GM12865 (cell line): ENCODE data around the gene CERS6.

ENCODE experiments used
- DNase-seq: peaks from one replicate; pipeline ENCODE4 v3.0.0; 2010; ENCODE audit warnings: low read depth
- H3K4me3 ChIP-seq: 2 replicates; pipeline ENCODE4 v1.5.1; 2011; ENCODE audit warnings: mild to moderate bottlenecking, low read depth, low read length, control low read depth
- CTCF ChIP-seq: IDR thresholded peaks from 2 replicates; pipeline ENCODE4 v1.5.1; 2011; ENCODE audit warnings: low read length, control low read depth, low read depth, inconsistent platforms; ENCODE audit not compliant: insufficient read depth; ENCODE audit errors: missing control alignments

CERS6 gene

GRCh38 chr2:168723275-168723899, 267.3 kb downstream of the CERS6 start:
- TF ChIP-seq CTCF = no peak
- H3K4me3 ChIP-seq = no peak overlapping the region
- no peak for DNase-seq

GRCh38 chr2:168726375-168726774, 270.3 kb downstream of the CERS6 start:
- DNase-seq = peak; percentile 9
- no peak overlapping the region for H3K4me3 ChIP-seq
- TF ChIP-seq CTCF = no peak

- H3K4me3 ChIP-seq = no peak overlapping the region
- DNase-seq = no peak
- no peak for TF ChIP-seq CTCF
Measured at GRCh38 chr2:168727904-168728470, 271.9 kb downstream of the CERS6 start.

GRCh38 chr2:168729455-168729854, 273.4 kb downstream of the CERS6 start:
- no peak for DNase-seq
- TF ChIP-seq CTCF = no peak
- H3K4me3 ChIP-seq = no peak overlapping the region

- TF ChIP-seq CTCF = no peak
- no peak for DNase-seq
- H3K4me3 ChIP-seq = no peak overlapping the region
Measured at GRCh38 chr2:168730344-168730743, 274.3 kb downstream of the CERS6 start.

GRCh38 chr2:168731002-168731401, 274.9 kb downstream of the CERS6 start:
- no peak for TF ChIP-seq CTCF
- no peak overlapping the region for H3K4me3 ChIP-seq
- DNase-seq = no peak

GRCh38 chr2:168731616-168732015, 275.5 kb downstream of the CERS6 start:
- DNase-seq = peak; percentile 8
- no peak for TF ChIP-seq CTCF
- H3K4me3 ChIP-seq = no peak overlapping the region
